Mesothelial cell of epicardium (in vitro differentiated cells): Measurements from ENCODE around the gene TGM2. TPM values are rescaled to one million over a fixed set of nuclear protein-coding genes. Genes with fewer than 3 reads are reported as not detected.
A peak's percentile ranks its signal among the peaks of the same experiment; 100 is the strongest.

Experiments
- DNase-seq, 2 experiments: peaks; one replicate each; pipeline ENCODE4 v3.0.0; 2021; ENCODE audit warnings: low spot score in 2 of 2; ENCODE audit not compliant: unreplicated experiment in 2 of 2
- H3K27ac Mint-ChIP-seq: 2 replicates; pipeline ENCODE4 v1.8.0; 2021; ENCODE audit warnings: mixed read lengths
- H3K27me3 Mint-ChIP-seq: 2 replicates; pipeline ENCODE4 v1.8.0; 2021; ENCODE audit warnings: low read depth, mixed read lengths
- H3K36me3 Mint-ChIP-seq: 2 replicates; pipeline ENCODE4 v1.8.0; 2021; ENCODE audit warnings: mixed read lengths
- H3K4me1 Mint-ChIP-seq: 2 replicates; pipeline ENCODE4 v1.8.0; 2021; ENCODE audit warnings: mixed read lengths
- H3K4me3 Mint-ChIP-seq: 2 replicates; pipeline ENCODE4 v1.8.0; 2021; ENCODE audit warnings: mild to moderate bottlenecking, moderate library complexity, mixed read lengths
- H3K9me3 Mint-ChIP-seq: 2 replicates; pipeline ENCODE4 v1.8.0; 2021; ENCODE audit warnings: mixed read lengths
- CTCF ChIP-seq: fragments of 200-600 bp; sonication (generic); IDR thresholded peaks from one replicate; pipeline ENCODE4 v1.5.0; 2021; ENCODE audit warnings: antibody characterized with exemption; ENCODE audit not compliant: unreplicated experiment
- total RNA-seq: library from RNA; stranded (reverse); gene quantifications from 3 replicates; pipeline ENCODE4 v1.2.1, GENCODE V29; 2021

TGM2 gene
- total RNA-seq, 1 donor from 2014 or later, result 35.7 TPM

GRCh38 chr20:38164624-38165088 is 414 bp downstream of the TGM2 start:
- Mint-ChIP-seq H3K36me3 (no peaks in the 10 kb centered on the region), H3K9me3 (no peaks in the 10 kb centered on the region), H3K4me1 (peaks cover 29% of the 10 kb centered on the region), H3K4me3 (peak overlapping the region; percentile 55), H3K27ac (no peak overlapping the region), H3K27me3 (no peaks in the 10 kb centered on the region)
- no peak for TF ChIP-seq CTCF
- DNase-seq, result no peak

GRCh38 chr20:38164069-38164468 is 1.0 kb downstream of the TGM2 start:
- Mint-ChIP-seq H3K4me3 (peak overlapping the region; percentile 55), H3K4me1 (peaks cover 31% of the 10 kb centered on the region), H3K36me3 (no peaks in the 10 kb centered on the region), H3K9me3 (no peaks in the 10 kb centered on the region), H3K27me3 (no peaks in the 10 kb centered on the region), H3K27ac (no peak overlapping the region)
- no peak for TF ChIP-seq CTCF
- no peak for DNase-seq

- Mint-ChIP-seq H3K27ac (peak overlapping the region; percentile 6), H3K4me3 (no peak overlapping the region), H3K36me3 (no peaks in the 10 kb centered on the region), H3K9me3 (no peaks in the 10 kb centered on the region), H3K27me3 (no peaks in the 10 kb centered on the region), H3K4me1 (peaks cover 32% of the 10 kb centered on the region)
- no peak for DNase-seq
- no peak for TF ChIP-seq CTCF
Measured at GRCh38 chr20:38162878-38163875, 1.9 kb downstream of the TGM2 start.

GRCh38 chr20:38162149-38162548 is 2.9 kb downstream of the TGM2 start:
- Mint-ChIP-seq H3K36me3 (no peaks in the 10 kb centered on the region), H3K27ac (no peak overlapping the region), H3K4me3 (no peak overlapping the region), H3K4me1 (peaks cover 27% of the 10 kb centered on the region), H3K27me3 (no peaks in the 10 kb centered on the region), H3K9me3 (no peaks in the 10 kb centered on the region)
- DNase-seq, result no peak
- no peak for TF ChIP-seq CTCF

- H3K36me3 Mint-ChIP-seq, result peaks cover 2% of the 10 kb centered on the region
- TF ChIP-seq CTCF, result no peak
- no peak overlapping the region for H3K27ac Mint-ChIP-seq
- H3K27me3 Mint-ChIP-seq, result no peaks in the 10 kb centered on the region
- H3K4me3 Mint-ChIP-seq, result no peak overlapping the region
- no peak for DNase-seq
- H3K9me3 Mint-ChIP-seq, result no peaks in the 10 kb centered on the region
- H3K4me1 Mint-ChIP-seq, result peaks cover 21% of the 10 kb centered on the region
Measured at GRCh38 chr20:38161412-38161774, 3.7 kb downstream of the TGM2 start.
